WTC11 (cell line): ENCODE data around the gene PRXL2A. TPM values are rescaled to one million over a fixed set of nuclear protein-coding genes. Genes with fewer than 3 reads are reported as not detected.

ENCODE experiments used
- ATAC-seq: fragments of 200-7000 bp; cut with Tn5 transposase; 2 replicates; pipeline ENCODE4 v1.10.0; 2021; ENCODE audit warnings: mild to moderate bottlenecking, moderate library complexity
- CTCF ChIA-PET: fragments of 300-600 bp; sonication (Branson Sonifier 250); formaldehyde crosslinking; loops from one replicate; lab custom pipeline; 2021; ENCODE audit warnings: antibody characterized with exemption; lab: Charles Lee
- POLR2A ChIA-PET: fragments of 350-600 bp; sonication (Branson Sonifier 250); formaldehyde crosslinking; loops from one replicate; lab custom pipeline; 2021; ENCODE audit warnings: antibody characterized with exemption; lab: Charles Lee
- DNase-seq: peaks from one replicate; pipeline ENCODE4 v3.0.0; 2021; ENCODE audit warnings: low spot score
- H3K27ac Mint-ChIP-seq: 2 replicates; pipeline ENCODE4 v1.8.0; 2021; ENCODE audit warnings: mixed read lengths
- H3K27me3 Mint-ChIP-seq: 2 replicates; pipeline ENCODE4 v1.8.0; 2021; ENCODE audit warnings: low read depth, mild to moderate bottlenecking, moderate library complexity, mixed read lengths
- H3K36me3 Mint-ChIP-seq: 2 replicates; pipeline ENCODE4 v1.8.0; 2021; ENCODE audit warnings: mixed read lengths
- H3K4me1 Mint-ChIP-seq: 2 replicates; pipeline ENCODE4 v1.8.0; 2022; ENCODE audit warnings: mixed read lengths
- H3K4me3 Mint-ChIP-seq: 2 replicates; pipeline ENCODE4 v1.8.0; 2021; ENCODE audit warnings: mild to moderate bottlenecking, moderate library complexity, mixed read lengths
- H3K9me3 Mint-ChIP-seq: 2 replicates; pipeline ENCODE4 v1.8.0; 2021; ENCODE audit warnings: mixed read lengths
- AR ChIP-seq: fragments of 250-450 bp; sonication (Bioruptor Pico); IDR thresholded peaks from 2 replicates; pipeline ENCODE4 v1.9.0; 2021; ENCODE audit warnings: mild to moderate bottlenecking
- ARID4B ChIP-seq: sonication (generic); formaldehyde crosslinking; IDR thresholded peaks from 2 replicates; pipeline ENCODE4 v1.8.0; 2023; ENCODE audit warnings: missing genetic modification reagents, mild to moderate bottlenecking, borderline replicate concordance
- ATF1 ChIP-seq: sonication (generic); formaldehyde crosslinking; IDR thresholded peaks from 2 replicates; pipeline ENCODE4 v1.8.1; 2023; ENCODE audit warnings: mild to moderate bottlenecking, moderate library complexity, missing genetic modification reagents
- CBFB ChIP-seq: sonication (generic); formaldehyde crosslinking; IDR thresholded peaks from 2 replicates; pipeline ENCODE4 v1.8.1; 2022; ENCODE audit warnings: mild to moderate bottlenecking, low read depth, missing genetic modification reagents
- CDX4 ChIP-seq: fragments of 250-450 bp; sonication (Bioruptor Pico); IDR thresholded peaks from 2 replicates; pipeline ENCODE4 v1.9.0; 2021; ENCODE audit warnings: moderate library complexity, mild to moderate bottlenecking, inconsistent platforms, borderline replicate concordance
- CREM ChIP-seq: sonication (generic); formaldehyde crosslinking; IDR thresholded peaks from 2 replicates; pipeline ENCODE4 v1.8.1; 2022; ENCODE audit warnings: mild to moderate bottlenecking, missing genetic modification reagents, moderate library complexity
- HMGXB4 ChIP-seq: sonication (generic); formaldehyde crosslinking; IDR thresholded peaks from 2 replicates; pipeline ENCODE4 v1.8.1; 2023; ENCODE audit warnings: mild to moderate bottlenecking, moderate library complexity, missing genetic modification reagents
- MAX ChIP-seq: sonication (generic); formaldehyde crosslinking; IDR thresholded peaks from 2 replicates; pipeline ENCODE4 v1.8.0; 2022; ENCODE audit warnings: mild to moderate bottlenecking, missing genetic modification reagents
- MYBL2 ChIP-seq: sonication (generic); formaldehyde crosslinking; IDR thresholded peaks from 2 replicates; pipeline ENCODE4 v1.8.1; 2023; ENCODE audit warnings: mild to moderate bottlenecking, moderate library complexity, missing genetic modification reagents
- NR3C1 ChIP-seq: sonication (generic); formaldehyde crosslinking; conservative IDR thresholded peaks from 2 replicates; pipeline ENCODE4 v1.8.1; 2023; ENCODE audit warnings: low read depth, mild to moderate bottlenecking, missing genetic modification reagents
- OVOL2 ChIP-seq: fragments of 250-450 bp; sonication (Bioruptor Pico); IDR thresholded peaks from 2 replicates; pipeline ENCODE4 v1.9.0; 2021; ENCODE audit warnings: mild to moderate bottlenecking, borderline replicate concordance
- PREB ChIP-seq: sonication (generic); formaldehyde crosslinking; IDR thresholded peaks from 2 replicates; pipeline ENCODE4 v1.8.1; 2022; ENCODE audit warnings: mild to moderate bottlenecking, missing genetic modification reagents, moderate library complexity, borderline replicate concordance
- TP53 ChIP-seq: sonication (generic); formaldehyde crosslinking; IDR thresholded peaks from 2 replicates; pipeline ENCODE4 v1.8.1; 2023; ENCODE audit warnings: mild to moderate bottlenecking, missing genetic modification reagents
- ZNF121 ChIP-seq: sonication (generic); formaldehyde crosslinking; IDR thresholded peaks from 2 replicates; pipeline ENCODE4 v1.8.0; 2023; ENCODE audit warnings: missing genetic modification reagents
- total RNA-seq: library from RNA; stranded (reverse); gene quantifications from 3 replicates; pipeline ENCODE4 v1.2.3, GENCODE V29; 2021

The PRXL2A gene
- total RNA-seq, 1 experiment from 2014 or later = 46.6 TPM

GRCh38 chr10:80485076-80485945 lies 77.0 kb downstream of the PRXL2A start (continued):
- TF ChIP-seq PREB (CRISPR knock-in tag) (no peak), ATF1 (CRISPR knock-in tag) (no peak), OVOL2 (CRISPR knock-in tag) (no peak), CREM (no peak), CDX4 (CRISPR knock-in tag) (no peak), MAX (CRISPR knock-in tag) (no peak)
- TF ChIP-seq, all 79 proteins: peak for 0

GRCh38 chr10:80485946-80486764 lies 77.8 kb downstream of the PRXL2A start:
- Mint-ChIP-seq H3K9me3 (no peaks in the 10 kb centered on the region), H3K36me3 (peaks cover 16% of the 10 kb centered on the region), H3K4me3 (no peak overlapping the region), H3K27me3 (no peaks in the 10 kb centered on the region), H3K27ac (peak overlapping the region; percentile 31), H3K4me1 (peaks cover 63% of the 10 kb centered on the region)
- TF ChIP-seq NR3C1 (CRISPR knock-in tag) = no peak
- no peak for TF ChIP-seq CBFB (CRISPR knock-in tag)
- no peak for TF ChIP-seq AR
- TF ChIP-seq HMGXB4 (CRISPR knock-in tag) = no peak
- TF ChIP-seq MYBL2 (CRISPR knock-in tag) = no peak
- TF ChIP-seq ZNF121 (CRISPR knock-in tag) = no peak
- no peak for TF ChIP-seq MAX (CRISPR knock-in tag)
- TF ChIP-seq ARID4B (CRISPR knock-in tag) = no peak
- TF ChIP-seq TP53 (CRISPR knock-in tag) = no peak
- POLR2A ChIA-PET = interaction anchor here (2.1 kb wide), 2 partner anchors 13 to 27 kb away, joined by 5 read pairs; no protein-coding TSS in a partner anchor
- ATAC-seq = peak; percentile 21; the same call in 1 of the 2 replicates
- no peak for DNase-seq
- CTCF ChIA-PET = interaction anchor here (0.8 to 6.9 kb wide), 7 partner anchors 12 to 108 kb away, joined by 3 to 66 read pairs (median 5); partner anchors contain the start of gene PRXL2A
